ENCODE measurements around the gene BEST3. TPM values are rescaled to one million over a fixed set of nuclear protein-coding genes. Genes with fewer than 3 reads are reported as not detected.

BEST3 gene
- total RNA-seq, 1 experiment from 2014 or later: 0.54 TPM

GRCh38 chr12:69645031-69645430 is 54.1 kb downstream of the BEST3 start (continued):
- TF ChIP-seq CTCF (IDR thresholded peaks at IDR 0.05 in 2 of 3, conservative IDR thresholded peaks at IDR 0.05 in 1 of 3; ENCODE audit: borderline replicate concordance in 1 of 3, insufficient read depth in 1 of 3, low read depth in 2 of 3, low read length in 2 of 3) (no peak), TCF7L2 (IDR thresholded peaks at IDR 0.05; ENCODE audit: borderline replicate concordance, extremely low read depth, insufficient read depth, insufficient read length) (no peak), CEBPB (IDR thresholded peaks at IDR 0.05; ENCODE audit: low read depth) (no peak), EGR1 (IDR thresholded peaks at IDR 0.05; ENCODE audit: low read depth) (no peak), CBX3 (IDR thresholded peaks at IDR 0.05; ENCODE audit: low read depth) (no peak), RAD21 (IDR thresholded peaks at IDR 0.05; ENCODE audit: low read depth) (no peak), MAX (IDR thresholded peaks at IDR 0.05) (no peak)

- no peaks in the 10 kb centered on the region for H3K36me3 ChIP-seq (ENCODE audit: control insufficient read depth in 1 of 2, insufficient read depth in 2 of 2, low read length in 2 of 2)
- H3K9me2 ChIP-seq (ENCODE audit: insufficient read depth): no peaks in the 10 kb centered on the region
- CTCF ChIA-PET: interaction anchor here (0.6 kb wide), 1 partner anchor 287 kb away, joined by 3 read pairs; no protein-coding TSS in a partner anchor
- H3K9ac ChIP-seq (ENCODE audit: low read length): no peak overlapping the region
- intact Hi-C loops (cut with micrococcal nuclease): no loop called here
- no peaks in the 10 kb centered on the region for H3K27me3 ChIP-seq (ENCODE audit: insufficient read depth, low read length)
- no peaks in the 10 kb centered on the region for H4K20me1 ChIP-seq (ENCODE audit: insufficient read depth)
- RAD21 ChIA-PET (ENCODE audit: low non-redundant PET in 1 of 2, low total read pairs in 2 of 2, uncharacterized antibody in 2 of 2, unreplicated experiment in 2 of 2): no interaction called here
- no TSS peak for BruUV-seq (replicated peaks)
- H3K9me3 ChIP-seq (ENCODE audit: control insufficient read depth in 1 of 2, insufficient read depth in 1 of 2, low read depth in 1 of 2, low read length in 2 of 2): no peaks in the 10 kb centered on the region
- no peak overlapping the region for H3K4me3 ChIP-seq (replicated peaks in 1 of 2; ENCODE audit: low read depth in 1 of 2, low read length in 2 of 2)
- H3K4me1 ChIP-seq (ENCODE audit: control insufficient read depth in 1 of 2, insufficient read depth in 2 of 2, low read length in 2 of 2): no peaks in the 10 kb centered on the region
- H3K4me2 ChIP-seq (ENCODE audit: low read length): no peak overlapping the region
- no peaks in the 10 kb centered on the region for H3K79me2 ChIP-seq (ENCODE audit: insufficient read depth, low read length)
- no peak overlapping the region for H2AFZ ChIP-seq (ENCODE audit: low read depth, low read length, poor library complexity, severe bottlenecking)
- DNase-seq (ENCODE audit: low read depth, low spot score): no peak
- no peak overlapping the region for H3K27ac ChIP-seq (ENCODE audit: low read depth, low read length)
- POLR2A ChIA-PET: no interaction called here
- ATAC-seq: no peak
- TF ChIP-seq EZH2phosphoT487 (IDR thresholded peaks at IDR 0.05; ENCODE audit: borderline replicate concordance): no peak
- no peak for TF ChIP-seq POLR2AphosphoS5 (IDR thresholded peaks at IDR 0.05; ENCODE audit: low read depth, low read length)
- TF ChIP-seq ZNF274 (IDR thresholded peaks at IDR 0.05; ENCODE audit: low read depth, low read length): no peak
- no peak for TF ChIP-seq ATF3 (IDR thresholded peaks at IDR 0.05)
- no peak for TF ChIP-seq YY1 (IDR thresholded peaks at IDR 0.05; ENCODE audit: extremely low read depth, insufficient replicate concordance, low read depth, low read length)
- no peak for TF ChIP-seq REST (IDR thresholded peaks at IDR 0.05; ENCODE audit: low read depth)
- TF ChIP-seq EGR1 (IDR thresholded peaks at IDR 0.05; ENCODE audit: low read depth): no peak
- TF ChIP-seq CTCF (IDR thresholded peaks at IDR 0.05 in 2 of 3, conservative IDR thresholded peaks at IDR 0.05 in 1 of 3; ENCODE audit: borderline replicate concordance in 1 of 3, insufficient read depth in 1 of 3, low read depth in 2 of 3, low read length in 2 of 3): no peak
- TF ChIP-seq EZH2 (IDR thresholded peaks at IDR 0.05): no peak
- no peak for TF ChIP-seq SP1 (IDR thresholded peaks at IDR 0.05; ENCODE audit: low read depth)
- TF ChIP-seq CBX3 (IDR thresholded peaks at IDR 0.05; ENCODE audit: low read depth): no peak
- no peak for TF ChIP-seq JUND (IDR thresholded peaks at IDR 0.05)
- TF ChIP-seq POLR2A (IDR thresholded peaks at IDR 0.05; ENCODE audit: borderline replicate concordance, extremely low read depth, insufficient read depth, insufficient read length): no peak
- no peak for TF ChIP-seq ELF1 (IDR thresholded peaks at IDR 0.05; ENCODE audit: borderline replicate concordance, low read depth)
- TF ChIP-seq ZFX (IDR thresholded peaks at IDR 0.05): no peak
Observed at GRCh38 chr12:69644511-69644910, 54.6 kb downstream of the BEST3 start.
